IPS DF 4.7 (cell line): ENCODE measurements around the gene KRT8.

Experiments
- DNase-seq: peaks from one replicate; pipeline ENCODE4 v3.0.0-alpha.2; 2013; ENCODE audit warnings: low spot score; ENCODE audit errors: extremely low read depth

KRT8 gene

GRCh38 chr12:52925717-52926595, 21.1 kb upstream of the KRT8 start:
- no peak for DNase-seq

GRCh38 chr12:52924764-52925716, 20.2 kb upstream of the KRT8 start:
- no peak for DNase-seq

- DNase-seq = no peak
These were observed 16.8 kb upstream of the KRT8 start for GRCh38 chr12:52921488-52922165.

- DNase-seq = no peak
These were observed 16.1 kb upstream of the KRT8 start for GRCh38 chr12:52920937-52921336.

GRCh38 chr12:52918784-52919183, 13.9 kb upstream of the KRT8 start:
- no peak for DNase-seq

- DNase-seq = no peak
These were observed 13.5 kb upstream of the KRT8 start for GRCh38 chr12:52918351-52918750.

GRCh38 chr12:52917800-52918199, 12.9 kb upstream of the KRT8 start:
- DNase-seq = no peak

GRCh38 chr12:52916216-52916615, 11.3 kb upstream of the KRT8 start:
- DNase-seq = no peak

GRCh38 chr12:52915637-52916036, 10.8 kb upstream of the KRT8 start:
- DNase-seq = no peak

GRCh38 chr12:52914576-52915121, 9.8 kb upstream of the KRT8 start:
- no peak for DNase-seq

GRCh38 chr12:52913431-52913821, 8.6 kb upstream of the KRT8 start:
- DNase-seq = no peak

- no peak for DNase-seq
These were observed 8.0 kb upstream of the KRT8 start for GRCh38 chr12:52912711-52913430.

GRCh38 chr12:52910248-52910883, 5.5 kb upstream of the KRT8 start:
- DNase-seq = no peak

- no peak for DNase-seq
These were observed 4.9 kb upstream of the KRT8 start for GRCh38 chr12:52909796-52910195.

- DNase-seq = no peak
These were observed 4.5 kb upstream of the KRT8 start for GRCh38 chr12:52909331-52909730.

GRCh38 chr12:52907092-52907810, 2.4 kb upstream of the KRT8 start:
- no peak for DNase-seq

GRCh38 chr12:52906191-52906601, 1.3 kb upstream of the KRT8 start:
- no peak for DNase-seq

- no peak for DNase-seq
These were observed 894 bp downstream of the KRT8 start for GRCh38 chr12:52903855-52904508.

- no peak for DNase-seq
These were observed 1.5 kb downstream of the KRT8 start for GRCh38 chr12:52903285-52903854.
